Measurements from ENCODE around the gene NADSYN1.

DNA sequence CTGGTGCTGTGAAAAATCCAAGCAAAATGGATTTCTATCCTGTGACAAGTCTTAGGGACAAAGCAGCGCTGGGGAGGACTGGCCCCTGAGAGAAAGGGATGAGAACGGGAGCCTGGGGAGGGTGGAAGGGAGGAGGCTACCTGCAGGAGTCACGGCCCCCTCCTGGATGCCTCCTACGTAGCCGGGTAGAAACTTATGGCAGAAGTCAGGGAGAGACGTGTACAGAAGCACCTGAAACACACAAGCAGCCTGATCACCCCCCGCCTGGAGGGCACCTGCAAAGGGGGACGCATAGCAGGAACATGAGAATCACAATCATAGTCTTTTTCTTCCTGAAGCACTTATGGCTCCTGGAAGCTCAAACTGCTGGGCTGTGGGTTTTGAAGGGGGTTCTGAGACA, 10.9 kb upstream of the NADSYN1 start:
- TF ChIP-seq, protein P1, sequence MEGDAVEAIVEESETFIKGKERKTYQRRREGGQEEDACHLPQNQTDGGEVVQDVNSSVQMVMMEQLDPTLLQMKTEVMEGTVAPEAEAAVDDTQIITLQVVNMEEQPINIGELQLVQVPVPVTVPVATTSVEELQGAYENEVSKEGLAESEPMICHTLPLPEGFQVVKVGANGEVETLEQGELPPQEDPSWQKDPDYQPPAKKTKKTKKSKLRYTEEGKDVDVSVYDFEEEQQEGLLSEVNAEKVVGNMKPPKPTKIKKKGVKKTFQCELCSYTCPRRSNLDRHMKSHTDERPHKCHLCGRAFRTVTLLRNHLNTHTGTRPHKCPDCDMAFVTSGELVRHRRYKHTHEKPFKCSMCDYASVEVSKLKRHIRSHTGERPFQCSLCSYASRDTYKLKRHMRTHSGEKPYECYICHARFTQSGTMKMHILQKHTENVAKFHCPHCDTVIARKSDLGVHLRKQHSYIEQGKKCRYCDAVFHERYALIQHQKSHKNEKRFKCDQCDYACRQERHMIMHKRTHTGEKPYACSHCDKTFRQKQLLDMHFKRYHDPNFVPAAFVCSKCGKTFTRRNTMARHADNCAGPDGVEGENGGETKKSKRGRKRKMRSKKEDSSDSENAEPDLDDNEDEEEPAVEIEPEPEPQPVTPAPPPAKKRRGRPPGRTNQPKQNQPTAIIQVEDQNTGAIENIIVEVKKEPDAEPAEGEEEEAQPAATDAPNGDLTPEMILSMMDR (IDR thresholded peaks at IDR 0.05), result no peak
- TF ChIP-seq POLR2A (IDR thresholded peaks at IDR 0.05), result no peak
